Karpas-422 (cell line): ENCODE data around the gene APMAP. TPM values are rescaled to one million over a fixed set of nuclear protein-coding genes. Genes with fewer than 3 reads are reported as not detected.

Experiments used
- DNase-seq: peaks from one replicate; pipeline ENCODE4 v3.0.0-alpha.2; 2015
- H2AFZ ChIP-seq: fragments of 200-600 bp; sonication (generic); 2 replicates; pipeline ENCODE4 v1.6.1; 2014; ENCODE audit warnings: antibody characterized with exemption, low read length, mixed read lengths
- H3K27ac ChIP-seq: fragments of 200-600 bp; sonication (generic); 2 replicates; pipeline ENCODE4 v1.5.1; 2014; ENCODE audit warnings: mild to moderate bottlenecking, low read length, moderate library complexity
- H3K27me3 ChIP-seq: fragments of 200-600 bp; sonication (generic); 2 replicates; pipeline ENCODE4 v1.6.1; 2014; ENCODE audit warnings: low read length, mixed read lengths
- H3K36me3 ChIP-seq: fragments of 200-600 bp; sonication (generic); 2 replicates; pipeline ENCODE4 v1.6.1; 2014; ENCODE audit warnings: low read length, mixed read lengths; ENCODE audit not compliant: insufficient read depth
- H3K4me1 ChIP-seq: fragments of 200-600 bp; sonication (generic); 2 replicates; pipeline ENCODE4 v1.6.1; 2014; ENCODE audit warnings: mild to moderate bottlenecking, low read length, mixed read lengths
- H3K4me2 ChIP-seq: fragments of 200-600 bp; sonication (generic); 2 replicates; pipeline ENCODE4 v1.6.1; 2014; ENCODE audit warnings: low read length, low read depth, mild to moderate bottlenecking; ENCODE audit not compliant: poor library complexity, severe bottlenecking
- H3K4me3 ChIP-seq: fragments of 200-600 bp; sonication (generic); 2 replicates; pipeline ENCODE4 v1.5.1; 2014; ENCODE audit warnings: mild to moderate bottlenecking, antibody characterized with exemption, low read length, mixed read lengths
- H3K79me2 ChIP-seq: fragments of 200-600 bp; sonication (generic); 2 replicates; pipeline ENCODE4 v1.6.1; 2014; ENCODE audit warnings: mild to moderate bottlenecking, low read length, mixed read lengths
- H3K9ac ChIP-seq: fragments of 200-600 bp; sonication (generic); 2 replicates; pipeline ENCODE4 v1.6.0; 2014; ENCODE audit warnings: low read length
- H3K9me2 ChIP-seq: fragments of 200-600 bp; sonication (generic), shearing (Covaris generic); replicated peaks from 2 replicates; pipeline ENCODE4 v1.6.0; 2014; ENCODE audit warnings: mild to moderate bottlenecking, low read length, moderate library complexity; ENCODE audit not compliant: insufficient read depth
- H3K9me3 ChIP-seq: fragments of 300-700, 200-600 bp; sonication (generic); 2 replicates; pipeline ENCODE4 v1.6.1; 2014; ENCODE audit warnings: low read length, mixed read lengths
- H4K20me1 ChIP-seq: fragments of 200-600 bp; sonication (generic); 2 replicates; pipeline ENCODE4 v1.6.1; 2014; ENCODE audit warnings: mild to moderate bottlenecking, antibody characterized with exemption, low read length, low read depth; ENCODE audit not compliant: insufficient read depth
- total RNA-seq: library from RNA; depleted of rRNA; stranded (reverse); fragments of >200 nt; shearing (Covaris generic); gene quantifications from 2 replicates; pipeline ENCODE4 v1.2.3, GENCODE V29; 2014; ENCODE audit warnings: low replicate concordance

The APMAP gene
- total RNA-seq, 1 experiment from 2014 or later = 35.6 TPM

DNA sequence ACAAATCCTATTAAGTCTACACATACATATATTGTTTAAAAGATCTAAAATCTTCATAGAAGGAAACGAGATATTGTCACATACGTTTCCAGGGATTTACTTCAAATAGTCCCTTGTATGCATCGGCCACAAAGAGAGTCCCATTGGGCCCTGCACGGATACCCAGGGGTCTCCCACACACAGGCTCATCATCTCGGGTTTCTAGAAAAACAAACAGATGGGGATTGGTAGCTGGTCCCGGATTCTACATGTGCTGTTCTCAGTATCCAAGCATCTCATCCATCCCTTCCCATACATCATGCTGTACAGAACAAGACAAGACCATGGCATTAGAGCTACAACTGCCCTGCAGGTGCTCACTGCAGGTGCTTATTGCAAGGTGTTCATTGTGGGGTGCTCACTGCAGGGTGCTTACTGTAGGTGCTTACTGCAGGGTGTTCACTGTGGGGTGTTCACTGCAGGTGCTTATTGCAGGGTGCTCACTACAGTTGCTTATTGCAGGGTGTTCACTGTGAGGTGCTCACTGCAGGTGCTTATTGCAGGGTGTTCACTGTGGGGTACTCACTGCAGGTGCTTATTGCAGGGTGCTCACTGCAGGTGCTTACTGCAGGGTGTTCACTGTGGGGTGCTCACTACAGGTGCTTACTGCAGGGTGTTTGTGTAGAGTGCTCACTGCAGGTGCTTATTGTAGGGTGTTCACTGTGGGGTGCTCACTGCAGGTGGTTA, 21.0 kb downstream of the APMAP start:
- Histone ChIP-seq H3K4me2 (no peak overlapping the region), H2AFZ (no peak overlapping the region), H3K9me2 (no peaks in the 10 kb centered on the region), H3K9me3 (peaks cover 5% of the 10 kb centered on the region; the same call in 1 of the 2 replicates), H3K27ac (no peak overlapping the region), H4K20me1 (no peaks in the 10 kb centered on the region), H3K4me1 (no peaks in the 10 kb centered on the region), H3K27me3 (no peaks in the 10 kb centered on the region), H3K9ac (no peak overlapping the region), H3K36me3 (peaks cover 49% of the 10 kb centered on the region), H3K4me3 (no peak overlapping the region), H3K79me2 (peaks cover 26% of the 10 kb centered on the region)
- no peak for DNase-seq

DNA sequence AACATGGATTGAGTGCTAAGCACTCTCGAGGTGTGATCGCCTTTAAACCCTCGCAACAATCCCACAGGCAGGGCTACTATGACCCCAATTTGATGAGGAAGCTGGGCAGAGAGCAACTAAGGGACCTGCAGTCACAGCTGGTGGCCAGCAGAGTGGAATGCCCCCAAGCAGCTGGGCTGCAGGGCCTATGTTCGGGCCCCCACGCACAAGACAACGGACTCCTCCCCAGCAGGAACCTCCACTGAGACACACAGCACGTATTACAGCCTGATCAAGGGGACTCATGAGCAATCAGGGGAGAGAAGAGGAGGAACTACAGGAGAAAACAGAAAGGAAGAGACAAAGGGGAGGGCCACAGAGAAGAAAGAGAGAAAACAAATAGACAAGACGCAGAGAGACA, 21.8 kb downstream of the APMAP start:
- no peaks in the 10 kb centered on the region for H3K9me2 ChIP-seq
- H3K27me3 ChIP-seq = no peaks in the 10 kb centered on the region
- no peak for DNase-seq
- no peaks in the 10 kb centered on the region for H4K20me1 ChIP-seq
- H3K4me2 ChIP-seq = no peak overlapping the region
- no peaks in the 10 kb centered on the region for H3K4me1 ChIP-seq
- no peak overlapping the region for H2AFZ ChIP-seq
- peaks cover 47% of the 10 kb centered on the region for H3K36me3 ChIP-seq
- H3K4me3 ChIP-seq = no peak overlapping the region
- H3K79me2 ChIP-seq = peaks cover 18% of the 10 kb centered on the region
- H3K9me3 ChIP-seq = 0 out of 2 replicates have a peak, but pooled peaks cover 3% of the 10 kb centered on the region
- no peak overlapping the region for H3K27ac ChIP-seq
- no peak overlapping the region for H3K9ac ChIP-seq

DNA sequence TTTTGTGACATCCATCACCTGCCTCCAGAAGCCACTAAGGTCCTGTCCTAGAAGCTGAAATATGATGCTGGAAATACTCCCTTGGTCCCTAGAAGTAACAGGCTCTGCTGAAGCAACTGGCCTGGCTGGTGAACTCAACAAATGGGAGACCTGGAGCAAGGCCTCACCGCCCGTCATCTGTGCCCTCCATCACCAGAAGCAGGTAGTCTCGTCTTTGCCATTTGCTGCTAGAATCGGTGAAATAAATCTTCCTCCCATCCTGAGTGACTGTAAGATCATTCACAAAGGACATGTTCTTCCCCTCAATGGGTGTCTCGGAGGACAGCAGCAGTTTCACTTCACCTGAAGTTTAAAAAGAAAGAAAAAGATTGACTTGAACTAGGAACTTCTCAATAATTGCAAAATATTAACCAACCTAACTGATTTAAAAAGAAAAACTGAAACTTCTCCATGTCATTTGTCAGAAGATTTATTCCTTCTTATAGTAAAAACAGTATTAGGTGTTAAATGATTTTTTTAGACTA, 22.5 kb downstream of the APMAP start:
- H2AFZ ChIP-seq = no peak overlapping the region
- H3K9ac ChIP-seq = no peak overlapping the region
- no peak overlapping the region for H3K4me2 ChIP-seq
- no peak for DNase-seq
- H3K4me3 ChIP-seq = no peak overlapping the region
- H3K27ac ChIP-seq = no peak overlapping the region
- H4K20me1 ChIP-seq = no peaks in the 10 kb centered on the region
- H3K36me3 ChIP-seq = peaks cover 40% of the 10 kb centered on the region
- no peaks in the 10 kb centered on the region for H3K27me3 ChIP-seq
- H3K9me2 ChIP-seq = no peaks in the 10 kb centered on the region
- peaks cover 12% of the 10 kb centered on the region for H3K79me2 ChIP-seq
- 0 out of 2 replicates have a peak, but pooled peaks cover 1% of the 10 kb centered on the region for H3K9me3 ChIP-seq
- H3K4me1 ChIP-seq = no peaks in the 10 kb centered on the region

DNA sequence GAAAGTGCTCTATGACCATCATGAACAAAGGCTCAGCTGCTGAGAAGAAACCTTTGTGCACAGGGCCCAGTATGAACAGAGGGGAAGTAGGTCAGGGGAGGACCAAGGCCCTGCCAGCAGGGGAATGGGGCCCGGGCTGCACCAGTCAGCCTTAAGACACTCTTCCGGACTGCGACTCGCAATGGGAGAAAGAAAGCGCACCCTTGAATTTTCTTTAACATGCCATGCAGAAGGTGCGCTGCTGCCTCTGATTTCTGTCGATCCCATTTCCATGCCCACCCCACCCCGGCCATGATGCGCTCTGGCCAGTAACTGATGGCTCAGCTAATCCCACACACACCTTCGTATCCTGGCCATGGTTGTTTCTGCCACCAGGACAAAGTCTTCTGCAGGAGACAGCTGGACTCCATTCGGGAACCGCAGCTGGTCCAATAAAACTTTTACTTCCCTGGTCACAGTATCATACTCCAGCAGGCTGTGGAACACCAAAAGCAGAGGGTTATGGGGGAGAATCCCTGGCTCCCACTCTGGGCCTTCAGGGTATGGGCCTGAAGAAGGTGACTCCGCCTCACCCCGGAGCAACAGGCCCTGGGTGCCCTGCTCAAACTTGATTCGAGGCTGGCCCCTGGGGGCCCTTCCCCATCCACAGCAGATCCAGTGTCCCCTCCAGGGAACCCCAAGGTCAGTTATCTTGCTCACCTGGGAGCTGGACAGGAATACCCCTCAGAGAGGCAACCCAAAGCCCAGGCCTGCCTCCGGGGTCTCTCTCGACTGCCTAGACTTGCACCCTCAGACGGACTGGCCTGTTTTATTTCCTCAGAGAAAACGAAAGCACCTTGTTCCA, 23.1 kb downstream of the APMAP start:
- no peaks in the 10 kb centered on the region for H4K20me1 ChIP-seq
- no peaks in the 10 kb centered on the region for H3K27me3 ChIP-seq
- H3K4me1 ChIP-seq = no peaks in the 10 kb centered on the region
- no peaks in the 10 kb centered on the region for H3K9me3 ChIP-seq
- H3K9me2 ChIP-seq = no peaks in the 10 kb centered on the region
- peaks cover 5% of the 10 kb centered on the region for H3K79me2 ChIP-seq
- no peak overlapping the region for H3K4me3 ChIP-seq
- H3K36me3 ChIP-seq = peaks cover 34% of the 10 kb centered on the region
- no peak overlapping the region for H2AFZ ChIP-seq
- no peak for DNase-seq
- H3K27ac ChIP-seq = no peak overlapping the region
- no peak overlapping the region for H3K4me2 ChIP-seq
- H3K9ac ChIP-seq = no peak overlapping the region

DNA sequence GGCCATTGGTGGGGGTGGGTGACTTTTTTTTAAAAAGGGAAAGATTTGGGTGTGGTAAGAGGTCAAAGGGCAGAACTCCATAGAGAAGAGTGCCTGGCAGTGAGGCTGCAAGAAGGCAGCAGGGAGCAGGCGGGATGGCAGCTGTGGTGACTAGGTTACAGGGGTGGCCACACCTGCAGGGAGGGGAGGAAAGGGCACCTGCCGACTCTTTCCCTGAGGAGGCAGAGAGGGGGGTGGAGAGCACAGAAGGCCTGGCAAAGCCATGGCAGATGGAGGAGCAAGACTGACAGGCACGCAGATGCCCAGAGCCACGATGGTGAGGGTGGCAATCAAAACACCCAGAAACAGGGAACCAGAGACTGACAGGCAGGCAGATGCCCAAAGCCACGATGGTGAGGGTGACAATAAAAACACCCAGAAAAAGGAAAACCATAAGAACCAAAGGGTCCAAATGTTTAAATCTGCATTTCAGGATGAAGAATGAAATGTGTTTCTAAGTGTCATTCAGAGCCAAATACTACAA, 24.2 kb downstream of the APMAP start:
- Histone ChIP-seq H3K36me3 (peaks cover 32% of the 10 kb centered on the region), H3K9me3 (no peaks in the 10 kb centered on the region), H3K4me1 (no peaks in the 10 kb centered on the region), H4K20me1 (no peaks in the 10 kb centered on the region), H3K4me2 (no peak overlapping the region), H3K9me2 (no peaks in the 10 kb centered on the region), H3K79me2 (no peaks in the 10 kb centered on the region), H3K4me3 (no peak overlapping the region), H3K9ac (no peak overlapping the region), H2AFZ (no peak overlapping the region), H3K27me3 (no peaks in the 10 kb centered on the region), H3K27ac (no peak overlapping the region)
- DNase-seq = no peak

DNA sequence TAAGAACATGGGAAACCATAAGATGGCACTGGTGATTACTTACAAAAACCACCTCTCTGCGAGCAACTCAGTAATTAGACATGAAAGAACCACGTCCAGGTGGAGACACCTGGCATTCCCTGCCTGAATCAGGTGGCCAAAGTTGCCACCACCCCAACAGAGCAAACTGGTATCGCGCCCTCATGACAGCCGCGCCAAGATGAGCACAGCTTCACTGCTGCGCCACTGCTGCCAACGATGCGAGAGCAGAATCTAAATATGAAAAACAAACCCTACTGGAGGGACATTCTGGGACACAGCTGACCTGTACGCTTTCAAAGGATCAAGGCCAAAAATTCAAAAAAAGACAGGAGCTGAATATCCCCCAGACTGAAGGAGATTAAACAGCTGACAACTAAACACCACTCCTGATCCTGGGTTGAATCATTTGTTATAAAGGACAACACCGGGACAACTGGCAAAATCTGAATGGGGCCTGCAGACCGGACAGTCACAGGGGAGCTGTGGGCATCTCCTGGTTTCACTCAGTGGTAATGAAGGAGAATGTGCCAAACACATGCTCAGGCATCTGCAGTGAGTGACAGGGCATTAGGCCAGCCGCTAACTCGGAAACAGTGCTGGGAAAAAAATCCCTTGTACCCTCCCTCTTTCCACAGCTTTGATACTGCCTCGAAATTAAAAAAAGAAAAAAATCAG, 26.1 kb downstream of the APMAP start:
- Histone ChIP-seq H3K9ac (no peak overlapping the region), H3K27me3 (no peaks in the 10 kb centered on the region), H3K27ac (no peak overlapping the region), H3K9me2 (no peaks in the 10 kb centered on the region), H3K9me3 (no peaks in the 10 kb centered on the region), H2AFZ (no peak overlapping the region), H3K4me3 (no peak overlapping the region), H3K4me1 (no peaks in the 10 kb centered on the region), H3K79me2 (no peaks in the 10 kb centered on the region), H3K36me3 (peaks cover 14% of the 10 kb centered on the region), H3K4me2 (no peak overlapping the region), H4K20me1 (no peaks in the 10 kb centered on the region)
- DNase-seq = no peak

DNA sequence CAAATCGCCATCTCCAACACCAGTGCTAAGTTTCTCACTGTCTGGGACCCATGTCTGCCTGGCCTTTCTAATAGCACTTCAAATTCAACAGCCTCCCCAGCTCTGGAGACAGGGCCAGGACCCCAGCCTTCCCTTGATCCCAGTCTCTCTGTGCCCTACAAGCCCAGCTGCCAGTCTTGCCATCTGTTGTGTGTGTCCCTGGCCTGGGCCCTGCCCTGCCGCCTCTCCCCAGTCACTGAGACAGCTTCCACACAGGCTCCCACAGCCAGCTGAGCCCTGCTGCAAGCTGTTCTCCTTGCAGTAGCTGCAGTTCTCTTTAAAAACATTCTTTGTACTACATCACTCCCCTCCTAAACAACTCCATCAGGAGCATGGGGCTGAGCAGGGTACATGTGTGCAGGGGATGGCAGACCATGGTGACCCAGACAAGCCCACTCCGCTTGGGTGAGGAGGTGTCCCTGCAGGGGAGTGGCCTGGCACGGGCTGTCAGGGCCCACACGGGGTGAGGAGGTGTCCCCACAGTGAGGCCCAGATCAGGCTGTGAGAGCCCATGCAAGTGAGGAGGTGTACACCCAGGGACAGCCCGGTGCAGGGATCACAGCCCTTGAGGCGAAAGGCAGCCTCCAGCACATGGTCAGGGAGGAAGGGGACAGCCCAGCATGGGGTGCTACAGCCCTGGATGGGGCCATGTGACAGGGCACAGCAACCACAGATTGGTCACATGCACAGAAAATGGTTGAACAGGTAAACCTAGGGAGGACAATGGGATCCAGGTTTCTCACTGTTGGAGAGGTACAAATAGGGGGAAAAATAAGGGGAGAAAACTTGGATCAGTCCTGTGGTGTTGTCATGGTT, 27.3 kb downstream of the APMAP start:
- no peak for DNase-seq
- Histone ChIP-seq H3K27me3 (no peaks in the 10 kb centered on the region), H4K20me1 (no peaks in the 10 kb centered on the region), H3K9ac (no peak overlapping the region), H3K79me2 (no peaks in the 10 kb centered on the region), H3K9me3 (no peaks in the 10 kb centered on the region), H3K4me2 (no peak overlapping the region), H2AFZ (no peak overlapping the region), H3K27ac (no peak overlapping the region), H3K4me3 (no peak overlapping the region), H3K36me3 (peaks cover 14% of the 10 kb centered on the region), H3K9me2 (no peaks in the 10 kb centered on the region), H3K4me1 (no peaks in the 10 kb centered on the region)
